Superior temporal gyrus (tissue), 1 donor: Measurements from ENCODE around the gene OLFM1.
"Not testable (repeated sequence)": the region's sequence is repeated elsewhere in the genome, so short reads cannot be mapped to it uniquely, and the experiment has no call there.

Source experiments
- DNase-seq: peaks from one replicate; pipeline ENCODE4 v3.0.0-alpha.2; 2016; ENCODE audit errors: extremely low spot score

OLFM1 gene

GRCh38 chr9:135131488-135131887, 44.0 kb downstream of the OLFM1 start:
- DNase-seq, result no peak

GRCh38 chr9:135132008-135132407, 44.5 kb downstream of the OLFM1 start:
- no peak for DNase-seq

GRCh38 chr9:135134268-135135022, 47.0 kb downstream of the OLFM1 start:
- no peak for DNase-seq

DNA sequence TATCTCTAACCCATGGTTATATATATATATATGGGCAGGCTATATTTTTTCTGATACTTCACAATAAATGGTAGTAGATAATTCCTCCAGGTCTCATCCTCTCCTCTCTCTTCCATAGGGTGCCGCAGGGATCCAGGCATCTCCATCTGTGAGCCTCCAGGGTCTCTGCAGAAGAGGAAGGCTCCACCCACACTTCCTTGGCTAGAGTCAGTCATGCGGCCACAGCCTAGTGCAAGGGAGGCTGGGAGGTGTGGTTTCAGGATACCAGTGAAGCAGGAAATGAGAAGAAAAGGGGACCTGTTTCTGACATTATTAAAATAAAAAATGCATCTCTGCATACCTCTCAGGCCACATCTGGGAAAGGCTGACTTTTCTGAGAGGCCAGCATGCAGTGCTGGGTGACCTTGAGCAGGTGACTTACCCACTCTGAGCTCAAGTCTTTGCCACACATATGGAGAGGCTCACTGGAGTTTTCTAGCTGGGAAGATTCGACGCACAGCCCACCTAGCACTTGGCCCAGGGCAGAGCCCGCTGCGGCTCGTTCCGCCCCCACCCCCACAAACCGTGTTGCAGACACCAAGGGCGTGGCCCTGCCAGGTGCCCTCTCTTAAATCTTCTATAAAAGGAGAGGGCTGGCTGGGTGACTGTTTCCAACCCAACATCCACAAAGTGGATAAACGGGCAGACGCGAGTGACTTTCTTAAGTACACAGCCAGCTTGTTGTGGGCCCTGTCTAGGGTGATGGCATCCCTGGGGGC, 47.9 kb downstream of the OLFM1 start:
- DNase-seq, result no peak

DNA sequence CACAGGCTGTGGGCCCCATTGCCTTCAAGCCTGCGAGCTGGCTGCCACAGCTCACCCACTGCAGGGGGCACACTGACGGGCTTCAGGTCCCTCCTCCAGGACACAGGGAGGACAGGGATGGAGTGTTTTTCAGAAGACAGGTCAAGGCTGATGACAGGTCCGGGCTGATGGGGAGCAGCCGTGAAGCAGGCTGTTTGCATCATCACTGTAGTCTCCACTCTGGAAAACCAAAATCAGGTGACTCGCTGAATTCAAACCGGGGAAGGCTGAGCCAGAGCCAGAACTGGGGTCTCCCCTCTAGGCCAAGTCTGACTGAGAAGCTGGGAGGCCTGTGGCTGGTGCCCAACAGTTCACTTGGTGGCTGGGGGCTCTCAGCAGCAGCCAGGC, 48.5 kb downstream of the OLFM1 start:
- DNase-seq, result no peak

DNA sequence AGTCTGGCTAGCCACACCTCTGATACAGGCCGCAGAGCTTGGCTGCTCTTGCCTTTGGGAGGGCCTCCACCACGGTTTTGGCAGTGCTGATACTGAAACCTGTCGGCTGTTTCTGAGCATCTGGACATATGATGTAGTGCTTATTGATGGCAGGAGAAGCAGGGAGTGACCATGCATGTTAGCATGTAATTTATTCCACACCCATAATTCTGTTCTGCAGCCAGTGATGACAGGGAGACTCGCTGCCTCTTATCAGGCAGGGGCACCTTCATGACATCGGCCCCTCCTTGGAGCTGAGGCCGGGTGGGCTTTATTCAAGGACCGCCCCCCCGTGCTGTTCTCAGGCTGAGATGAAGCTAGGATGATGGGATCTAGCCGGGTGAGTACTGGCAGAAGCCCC, 49.0 kb downstream of the OLFM1 start:
- no peak for DNase-seq

DNA sequence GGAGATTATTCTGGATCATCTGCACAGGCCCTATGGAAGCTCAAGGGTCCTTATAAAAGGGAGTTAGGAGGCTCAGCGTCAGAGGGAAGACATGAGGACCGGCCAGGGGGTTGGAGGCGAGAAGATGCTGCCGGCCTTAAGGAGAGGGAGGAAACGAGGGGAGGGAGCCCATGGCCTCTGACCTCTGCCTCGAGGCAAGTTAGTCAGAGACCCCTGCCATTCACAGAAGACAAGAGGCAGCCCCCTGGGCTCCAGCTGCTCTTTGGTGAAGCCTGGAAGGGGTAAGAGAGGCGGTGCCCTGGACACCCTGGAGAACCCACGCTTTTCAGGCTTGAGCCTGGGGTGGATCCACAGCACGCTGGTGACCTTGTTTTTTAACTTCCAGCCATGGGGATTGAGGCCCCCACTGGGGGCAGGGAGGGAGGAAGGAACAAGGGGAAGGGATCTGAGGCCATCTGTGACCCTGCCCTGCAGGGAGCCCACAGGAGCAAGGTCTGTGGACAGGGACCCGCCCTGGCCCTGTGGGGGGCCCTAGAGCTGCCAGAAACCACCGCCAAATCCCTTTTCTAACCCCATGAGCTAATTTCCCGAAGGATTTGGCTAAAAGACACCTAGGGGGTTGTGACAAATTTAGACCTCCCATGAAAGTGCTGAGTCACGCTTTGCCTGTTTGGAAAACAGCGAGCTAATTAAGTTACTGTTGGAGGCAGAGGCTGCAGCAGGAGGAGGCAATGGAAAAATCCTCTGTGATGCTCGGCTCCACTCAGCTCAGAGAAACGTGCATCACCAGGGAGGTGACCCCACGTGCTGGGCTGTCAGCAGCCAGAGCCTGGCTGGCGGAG, 49.7 kb downstream of the OLFM1 start:
- peak; percentile 79 for DNase-seq

DNA sequence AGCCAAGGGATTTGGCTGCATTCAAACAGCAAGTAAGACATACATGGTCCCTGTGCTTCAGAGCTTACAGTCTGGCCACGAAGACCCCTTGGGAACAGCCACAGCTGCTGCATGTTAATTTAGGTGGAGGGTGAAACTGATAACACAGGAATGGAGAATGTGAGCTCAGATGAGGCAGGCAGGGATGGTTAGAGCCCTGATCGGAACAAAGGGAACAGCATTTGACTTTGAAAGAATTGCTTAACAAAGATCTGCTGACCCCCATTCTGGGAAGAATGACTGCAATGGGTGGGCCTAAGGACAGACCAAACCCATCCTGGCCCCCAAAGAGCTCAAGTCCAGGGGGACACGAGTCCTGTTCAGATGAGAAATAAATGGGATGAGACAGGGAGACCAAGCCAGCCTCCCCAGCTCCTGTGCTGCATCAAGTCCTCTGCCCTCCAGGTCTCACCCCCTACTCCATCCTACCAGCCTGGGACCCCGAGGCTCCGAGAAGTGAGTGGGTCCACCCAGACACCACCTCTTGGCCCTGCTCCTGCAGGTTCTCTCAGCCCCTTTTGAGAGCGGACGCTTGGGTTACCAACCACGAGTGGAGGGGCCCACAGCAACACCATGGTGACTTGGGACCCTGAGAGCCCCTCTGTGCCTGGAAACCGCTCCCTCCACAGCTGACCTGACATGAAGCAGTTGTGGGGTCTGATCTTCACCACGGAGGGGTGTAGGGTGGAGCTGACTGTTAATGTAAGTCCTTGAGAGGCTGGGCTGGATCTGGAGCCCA, 50.8 kb downstream of the OLFM1 start:
- DNase-seq, result no peak

- peak; percentile 49 for DNase-seq
Observed at GRCh38 chr9:135139366-135139959, 52.0 kb downstream of the OLFM1 start.

GRCh38 chr9:135141183-135141774, 53.8 kb downstream of the OLFM1 start:
- no peak for DNase-seq

GRCh38 chr9:135144581-135145170, 57.2 kb downstream of the OLFM1 start:
- DNase-seq, result no peak

DNA sequence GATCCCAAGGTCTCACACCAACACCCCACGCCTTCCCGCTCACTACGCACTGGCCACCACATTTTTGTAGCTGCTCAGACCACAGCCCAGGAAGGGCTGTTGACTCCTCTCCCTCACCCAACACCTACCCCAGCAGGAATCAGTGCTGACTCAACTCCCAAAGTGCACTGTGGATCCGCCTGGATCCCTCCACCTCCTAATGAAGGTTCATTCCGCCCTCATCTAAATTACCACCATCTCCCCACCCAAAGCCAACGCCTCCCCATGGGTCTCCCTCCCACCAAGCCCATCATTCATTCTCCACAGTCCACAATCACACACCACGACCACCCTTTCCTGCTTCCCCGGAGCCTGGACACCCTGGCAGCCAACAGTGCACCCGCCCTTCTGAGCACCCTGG, 57.8 kb downstream of the OLFM1 start:
- DNase-seq, result no peak

DNA sequence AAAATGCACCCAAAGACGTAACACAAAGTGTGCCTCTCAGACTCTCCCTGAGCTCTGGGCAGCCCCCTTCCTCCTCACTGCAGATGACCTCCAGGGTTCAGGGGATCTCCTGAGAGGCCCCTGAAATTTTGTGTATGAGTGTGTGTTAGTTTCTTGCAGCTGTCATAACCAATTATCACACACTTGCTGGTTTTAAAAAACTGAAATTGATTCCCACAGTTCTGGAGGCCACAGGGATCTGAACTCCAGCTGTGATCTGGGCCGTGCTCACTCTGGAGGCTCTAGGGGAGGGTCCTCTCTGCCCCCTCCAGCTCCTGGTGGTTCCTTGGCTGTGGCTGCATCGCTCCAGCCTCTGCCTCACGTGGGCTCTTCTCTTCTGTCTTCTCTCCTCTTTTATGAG, 58.8 kb downstream of the OLFM1 start:
- DNase-seq, result no peak

- peak; percentile 71 for DNase-seq
Observed at GRCh38 chr9:135146766-135147473, 59.5 kb downstream of the OLFM1 start.

GRCh38 chr9:135147474-135147805, 60.0 kb downstream of the OLFM1 start:
- DNase-seq, result no peak

- no peak for DNase-seq
Observed at GRCh38 chr9:135147938-135148337, 60.5 kb downstream of the OLFM1 start.

- no peak for DNase-seq
Observed at GRCh38 chr9:135148386-135148785, 60.9 kb downstream of the OLFM1 start.

- DNase-seq, result not testable (repeated sequence)
Observed at GRCh38 chr9:135149901-135150300, 62.4 kb downstream of the OLFM1 start.

GRCh38 chr9:135150981-135151380, 63.5 kb downstream of the OLFM1 start:
- DNase-seq, result no peak
